A549 (cell line): ENCODE results near the gene GSTM2. TPM values are rescaled to one million over a fixed set of nuclear protein-coding genes. Genes with fewer than 3 reads are reported as not detected.
"Not testable (repeated sequence)": the region's sequence is repeated elsewhere in the genome, so short reads cannot be mapped to it uniquely, and the experiment has no call there.

Source experiments
- ATAC-seq, 2 experiments: fragments of 200-7000 bp in 1 of 2; fragments of >200 bp in 1 of 2; cut with Nextera tagmentation in 1 of 2; cut with Tn5 transposase in 1 of 2; 3 replicates each; pipeline versions ENCODE4 v1.8.0 to v1.9.1; 2018 to 2020; ENCODE audit warnings: mild to moderate bottlenecking in 1 of 2, moderate library complexity in 1 of 2
- CTCF ChIA-PET: fragments of 300-600 bp; sonication (Branson Sonifier 250); formaldehyde crosslinking; extraction: SDS; loops from one replicate; lab custom pipeline; 2021; ENCODE audit warnings: antibody characterized with exemption, inconsistent platforms; lab: Yijun Ruan, JAX
- POLR2A ChIA-PET: fragments of 350-600 bp; formaldehyde crosslinking; extraction: SDS; loops from one replicate; lab custom pipeline; 2021; ENCODE audit warnings: antibody characterized with exemption, inconsistent platforms; lab: Yijun Ruan, JAX
- DNase-seq, 2 experiments: peaks; one replicate each; pipeline versions ENCODE4 v3.0.0 to v3.0.0-alpha.2; 2011 to 2016; ENCODE audit warnings: low read depth in 1 of 2, low spot score in 1 of 2
- FAIRE-seq: peaks from 2 replicates; lab custom pipeline; 2011; peaks lifted over from hg19 to GRCh38; lab: Jason Lieb, UNC
- H3K27ac ChIP-seq, 2 experiments: fragments of >200 bp; sonication (Bioruptor Twin); formaldehyde crosslinking; 3 replicates each; pipeline ENCODE4 v1.5.1; 2016 to 2017
- H3K4me1 ChIP-seq: fragments of >200 bp; sonication (Bioruptor Twin); formaldehyde crosslinking; 3 replicates; pipeline ENCODE4 v1.6.1; 2016
- H3K4me2 ChIP-seq: fragments of >200 bp; sonication (Bioruptor Twin); formaldehyde crosslinking; 3 replicates; pipeline ENCODE4 v1.6.1; 2016
- H3K4me3 ChIP-seq: fragments of >200 bp; sonication (Bioruptor Twin); formaldehyde crosslinking; 3 replicates; pipeline ENCODE4 v1.5.1; 2016
- H3K9me3 ChIP-seq: fragments of >200 bp; sonication (Bioruptor Twin); formaldehyde crosslinking; 3 replicates; pipeline ENCODE4 v1.6.1; 2016
- CEBPB ChIP-seq, 2 experiments: fragments of >200 bp in 1 of 2; sonication (Bioruptor Twin) in 1 of 2; formaldehyde crosslinking in 1 of 2; IDR thresholded peaks; 2 replicates each; pipeline ENCODE4 v1.6.1; 2012 to 2016
- EHF ChIP-seq: fragments of 250-450 bp; sonication (Bioruptor Pico); IDR thresholded peaks from 2 replicates; pipeline ENCODE4 v1.5.0; 2020; ENCODE audit warnings: mild to moderate bottlenecking
- FOSL2 ChIP-seq, 2 experiments: fragments of 450-650 bp in 1 of 2; fragments of >200 bp in 1 of 2; sonication (Bioruptor Twin) in 1 of 2; formaldehyde crosslinking; IDR thresholded peaks; 2 replicates each; pipeline versions ENCODE4 v1.5.0 to v1.6.1; 2016 to 2020; ENCODE audit warnings: mild to moderate bottlenecking in 1 of 2, moderate library complexity in 1 of 2
- HDAC2 ChIP-seq: fragments of 200-600 bp; sonication (generic); IDR thresholded peaks from 2 replicates; pipeline ENCODE4 v1.6.1; 2016
- HMGXB4 ChIP-seq: fragments of 250-450 bp; sonication (Bioruptor Pico); IDR thresholded peaks from 2 replicates; pipeline ENCODE4 v1.5.0; 2021; ENCODE audit warnings: mild to moderate bottlenecking, moderate library complexity, borderline replicate concordance
- JUNB ChIP-seq: fragments of >200 bp; sonication (Bioruptor Twin); formaldehyde crosslinking; IDR thresholded peaks from 2 replicates; pipeline ENCODE4 v1.6.1; 2016
- NR3C1 ChIP-seq: fragments of >200 bp; sonication (Bioruptor Twin); formaldehyde crosslinking; IDR thresholded peaks from 3 replicates; pipeline ENCODE4 v1.6.1; 2017
- PHF8 ChIP-seq: fragments of 200-600 bp; sonication (generic); IDR thresholded peaks from 2 replicates; pipeline ENCODE4 v1.6.1; 2016; ENCODE audit warnings: low read depth, mild to moderate bottlenecking, antibody characterized with exemption, moderate library complexity, borderline replicate concordance
- RAD21 ChIP-seq, 2 experiments: fragments of >200 bp in 1 of 2; sonication (Bioruptor Twin) in 1 of 2; formaldehyde crosslinking in 1 of 2; IDR thresholded peaks in 1 of 2; conservative IDR thresholded peaks in 1 of 2; 2 replicates in 1 of 2; 3 replicates in 1 of 2; pipeline ENCODE4 v1.6.1; 2012 to 2018; ENCODE audit warnings: inconsistent platforms in 1 of 2
- RARB ChIP-seq: fragments of 250-450 bp; sonication (Bioruptor Pico); IDR thresholded peaks from 2 replicates; pipeline ENCODE4 v1.8.0; 2021; ENCODE audit warnings: mild to moderate bottlenecking, moderate library complexity
- TFCP2L1 ChIP-seq: fragments of 250-450 bp; sonication (Bioruptor Pico); IDR thresholded peaks from 2 replicates; pipeline ENCODE4 v1.5.0; 2021; ENCODE audit warnings: mild to moderate bottlenecking
- TP53 ChIP-seq: fragments of 250-450 bp; sonication (Bioruptor Pico); IDR thresholded peaks from 2 replicates; pipeline ENCODE4 v1.5.0; 2021; ENCODE audit warnings: mild to moderate bottlenecking, moderate library complexity
- ZFP36 ChIP-seq: fragments of 450-650 bp; IDR thresholded peaks from 2 replicates; pipeline ENCODE4 v1.6.1; 2014; ENCODE audit warnings: borderline replicate concordance; ENCODE audit not compliant: partially characterized antibody
- ZNF302 ChIP-seq: fragments of 250-450 bp; sonication (Bioruptor Pico); IDR thresholded peaks from 2 replicates; pipeline ENCODE4 v1.9.0; 2021; ENCODE audit warnings: inconsistent platforms, mild to moderate bottlenecking, moderate library complexity
- ZSCAN20 ChIP-seq: fragments of 250-450 bp; sonication (Bioruptor Pico); IDR thresholded peaks from 2 replicates; pipeline ENCODE4 v1.8.0; 2022; ENCODE audit warnings: mild to moderate bottlenecking, moderate library complexity
- WGBS: methylation state at CpG from one replicate; pipeline ENCODE4 v1.1.6; 2017; ENCODE audit errors: missing lambda C conversion rate; 5-methylcytosine and 5-hydroxymethylcytosine counted together
- polyA plus RNA-seq, 4 experiments: library from polyadenylated mRNA; depleted of rRNA in 3 of 4; stranded (reverse); fragments of >200 nt; fragmentation: RNase III in 1 of 4; extraction: RNeasy Plus Mini Kit Qiagen cat#74134 plus additional on column Dnase treatment in 1 of 4; gene quantifications; 2 replicates in 3 of 4; 3 replicates in 1 of 4; pipeline ENCODE4 v1.2.3, GENCODE V29; 2011 to 2017
- TF ChIP-seq, protein P1 (sequence below): fragments of >200 bp; sonication (Bioruptor Twin); formaldehyde crosslinking; IDR thresholded peaks from 3 replicates; pipeline ENCODE4 v1.5.1; 2016
- TF ChIP-seq, protein P2 (sequence below): fragments of >200 bp; sonication (Bioruptor Twin); formaldehyde crosslinking; IDR thresholded peaks from 2 replicates; pipeline ENCODE4 v1.6.1; 2016

The GSTM2 gene
- polyA plus RNA-seq, 2 of the 4 experiments (the other 2 are of a cell fraction) = 4.8 to 6.5 TPM

- DNase-seq, H3K9me3 ChIP-seq, H3K4me2 ChIP-seq, POLR2A ChIA-PET, ATAC-seq, H3K27ac ChIP-seq, H3K4me1 ChIP-seq, FAIRE-seq, CTCF ChIA-PET, H3K4me3 ChIP-seq: not testable (repeated sequence)
- WGBS = no CpG with 5 or more reads among the region's 3 CpGs
Observed at GRCh38 chr1:109695138-109695537, 27.3 kb downstream of the GSTM2 start.

DNA sequence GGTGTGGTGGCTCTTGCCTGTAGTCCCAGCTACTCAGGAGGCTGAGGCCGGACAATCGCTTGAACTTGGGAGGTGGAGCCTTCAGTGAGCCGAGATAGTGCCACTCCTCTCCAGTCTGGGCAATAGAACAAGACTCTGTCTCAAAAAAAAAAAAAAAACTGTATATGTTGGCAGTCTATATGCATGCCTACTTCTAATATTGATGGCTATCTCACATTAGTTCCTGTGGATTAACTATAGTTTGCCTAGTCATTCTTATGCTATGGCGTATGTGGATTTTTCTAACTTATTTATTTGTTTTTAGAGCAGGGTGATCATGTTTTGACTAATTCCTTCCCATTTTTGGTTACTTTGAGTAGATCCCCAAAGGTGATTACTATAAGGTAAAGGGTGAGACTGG, 29.2 kb downstream of the GSTM2 start:
- FAIRE-seq (no peak), ATAC-seq (no peak), DNase-seq (no peak)
- CTCF ChIA-PET = no interaction called here
- TF ChIP-seq FOSL2 (IDR thresholded peaks at IDR 0.05) (no peak), FOSL2 (CRISPR knock-in tag; IDR thresholded peaks at IDR 0.05) (no peak), TFCP2L1 (CRISPR knock-in tag) (no peak), JUNB (no peak), ZSCAN20 (CRISPR knock-in tag) (no peak), TP53 (CRISPR knock-in tag) (no peak), ZFP36 (no peak), HDAC2 (no peak), NR3C1 (no peak), EHF (CRISPR knock-in tag) (no peak)
- TF ChIP-seq, protein P1, sequence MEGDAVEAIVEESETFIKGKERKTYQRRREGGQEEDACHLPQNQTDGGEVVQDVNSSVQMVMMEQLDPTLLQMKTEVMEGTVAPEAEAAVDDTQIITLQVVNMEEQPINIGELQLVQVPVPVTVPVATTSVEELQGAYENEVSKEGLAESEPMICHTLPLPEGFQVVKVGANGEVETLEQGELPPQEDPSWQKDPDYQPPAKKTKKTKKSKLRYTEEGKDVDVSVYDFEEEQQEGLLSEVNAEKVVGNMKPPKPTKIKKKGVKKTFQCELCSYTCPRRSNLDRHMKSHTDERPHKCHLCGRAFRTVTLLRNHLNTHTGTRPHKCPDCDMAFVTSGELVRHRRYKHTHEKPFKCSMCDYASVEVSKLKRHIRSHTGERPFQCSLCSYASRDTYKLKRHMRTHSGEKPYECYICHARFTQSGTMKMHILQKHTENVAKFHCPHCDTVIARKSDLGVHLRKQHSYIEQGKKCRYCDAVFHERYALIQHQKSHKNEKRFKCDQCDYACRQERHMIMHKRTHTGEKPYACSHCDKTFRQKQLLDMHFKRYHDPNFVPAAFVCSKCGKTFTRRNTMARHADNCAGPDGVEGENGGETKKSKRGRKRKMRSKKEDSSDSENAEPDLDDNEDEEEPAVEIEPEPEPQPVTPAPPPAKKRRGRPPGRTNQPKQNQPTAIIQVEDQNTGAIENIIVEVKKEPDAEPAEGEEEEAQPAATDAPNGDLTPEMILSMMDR = no peak
- TF ChIP-seq, protein P2, sequence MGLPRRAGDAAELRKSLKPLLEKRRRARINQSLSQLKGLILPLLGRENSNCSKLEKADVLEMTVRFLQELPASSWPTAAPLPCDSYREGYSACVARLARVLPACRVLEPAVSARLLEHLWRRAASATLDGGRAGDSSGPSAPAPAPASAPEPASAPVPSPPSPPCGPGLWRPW = no peak
- no CpG with 5 or more reads among the region's 4 CpGs for WGBS
- H3K27ac ChIP-seq = no peak overlapping the region
- POLR2A ChIA-PET = no interaction called here
- H3K4me2 ChIP-seq = no peak overlapping the region
- H3K4me3 ChIP-seq = no peak overlapping the region
- H3K9me3 ChIP-seq = no peaks in the 10 kb centered on the region
- no peaks in the 10 kb centered on the region for H3K4me1 ChIP-seq

DNA sequence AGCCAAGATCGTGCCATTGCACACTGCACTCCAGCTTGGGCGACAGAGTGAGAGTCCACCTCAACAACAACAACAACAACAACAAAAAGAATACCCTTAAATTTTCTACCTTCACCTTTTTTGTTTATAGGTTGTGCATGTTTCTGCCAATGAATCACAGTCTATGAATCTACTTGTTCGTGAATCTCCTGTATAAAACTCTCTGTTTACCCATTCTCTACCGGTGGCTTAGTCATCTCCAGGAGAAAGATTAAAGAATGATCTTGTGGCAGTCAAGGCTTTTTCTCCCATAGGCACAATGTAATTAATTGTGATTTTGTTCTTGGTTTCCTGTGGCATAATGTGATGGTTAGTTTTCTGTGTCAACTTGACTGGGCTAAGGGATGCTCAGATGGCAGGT, 30.0 kb downstream of the GSTM2 start:
- no CpG with 5 or more reads among the region's 4 CpGs for WGBS
- ATAC-seq, CTCF ChIA-PET, POLR2A ChIA-PET, H3K27ac ChIP-seq, H3K4me1 ChIP-seq, FAIRE-seq, H3K4me2 ChIP-seq, H3K4me3 ChIP-seq, DNase-seq, H3K9me3 ChIP-seq: not testable (repeated sequence)

GRCh38 chr1:109702940-109703339, 35.1 kb downstream of the GSTM2 start:
- whole genome bisulfite sequencing = 71% methylated on average over 3 of the region's 3 CpGs
- H3K4me3 ChIP-seq, H3K9me3 ChIP-seq, H3K4me1 ChIP-seq, FAIRE-seq, POLR2A ChIA-PET, DNase-seq, H3K4me2 ChIP-seq, ATAC-seq, CTCF ChIA-PET, H3K27ac ChIP-seq: not testable (repeated sequence)

GRCh38 chr1:109704173-109704572, 36.3 kb downstream of the GSTM2 start:
- FAIRE-seq = no peak
- H3K27ac ChIP-seq = no peak overlapping the region
- WGBS = 36% methylated on average over 8 of the region's 8 CpGs

More at GRCh38 chr1:109704173-109704572, 36.3 kb downstream of the GSTM2 start:
- Histone ChIP-seq H3K4me2 (no peak overlapping the region), H3K4me3 (no peak overlapping the region), H3K9me3 (no peaks in the 10 kb centered on the region), H3K4me1 (no peaks in the 10 kb centered on the region)
- no peak for TF ChIP-seq HMGXB4
- no peak for TF ChIP-seq ZNF302 (CRISPR knock-in tag)
- TF ChIP-seq PHF8 = no peak
- TF ChIP-seq RARB (CRISPR knock-in tag) = no peak
- TF ChIP-seq FOSL2 (IDR thresholded peaks at IDR 0.05) = no peak
- no peak for TF ChIP-seq FOSL2 (CRISPR knock-in tag; IDR thresholded peaks at IDR 0.05)
- peak; percentile 13 to 40; a peak in 2 of 5 replicates for TF ChIP-seq RAD21 (conservative IDR thresholded peaks at IDR 0.05 in 1 of 2, IDR thresholded peaks at IDR 0.05 in 1 of 2)
- TF ChIP-seq CEBPB (IDR thresholded peaks at IDR 0.05) = no peak
- POLR2A ChIA-PET = no interaction called here
- CTCF ChIA-PET = no interaction called here
- ATAC-seq = 0 out of 6 replicates have a peak, but pooled peaks of 1 of the 2 experiments have one; percentile 30
- peak in 1 of 2 experiments; percentile 12 for DNase-seq
